ENCODE measurements around the gene PIWIL4. TPM values are rescaled to one million over a fixed set of nuclear protein-coding genes. Genes with fewer than 3 reads are reported as not detected.

Gene PIWIL4
- not detected in 2 replicates for total RNA-seq (2021)
- long read RNA-seq = 0 reads

- no peaks in the 10 kb centered on the region for H3K9me3 ChIP-seq (ENCODE audit: control insufficient read depth, low read depth, low read length)
- no peak within 1 kb of the TSS for H3K4ac ChIP-seq (ENCODE audit: low read depth, low read length)
- no peaks in the 10 kb centered on the region for H3K27me3 ChIP-seq (ENCODE audit: insufficient read depth, low read length)
- no peak within 1 kb of the TSS for H3K4me2 ChIP-seq (ENCODE audit: insufficient read depth, insufficient read length, low read length)
- H4K5ac ChIP-seq (ENCODE audit: insufficient read length, low read depth, low read length) = no peak within 1 kb of the TSS
- no CpG with 5 or more reads among the region's 25 CpGs for WGBS (ENCODE audit: extremely low coverage, insufficient read length, low lambda C conversion rate)
- no peaks in the 10 kb centered on the region for H4K20me1 ChIP-seq (ENCODE audit: control insufficient read depth, insufficient read depth, insufficient read length)
- no peak within 1 kb of the TSS for H2BK20ac ChIP-seq (ENCODE audit: low read depth, low read length, poor library complexity, severe bottlenecking)
- no peak for DNase-seq
- H2BK12ac ChIP-seq (ENCODE audit: insufficient read length, low read depth, low read length) = no peak within 1 kb of the TSS
- H2AK5ac ChIP-seq (ENCODE audit: insufficient read length, low read length) = no peak within 1 kb of the TSS
- Mint-ChIP-seq H3K36me3 (ENCODE audit: insufficient read depth in 1 of 3, low read depth in 3 of 3) (no peaks in the 10 kb centered on the region), H3K4me3 (no peak within 1 kb of the TSS), H3K27me3 (ENCODE audit: low read depth) (0 out of 2 replicates have a peak, but pooled peaks cover 3% of the 10 kb centered on the region), H3K9me3 (no peaks in the 10 kb centered on the region), H3K4me1 (peaks cover 6 to 10% of the 10 kb centered on the region in 2 experiments), H3K27ac (no peak within 1 kb of the TSS)
- no peak within 1 kb of the TSS for H4K91ac ChIP-seq (ENCODE audit: insufficient read length, low read depth, low read length)
- H4K8ac ChIP-seq (replicated peaks; ENCODE audit: insufficient read length, low read depth, low read length) = no peak within 1 kb of the TSS
- no peak within 1 kb of the TSS for H3K27ac ChIP-seq (ENCODE audit: insufficient read length, low read depth, low read length)
- no peak within 1 kb of the TSS for H2AFZ ChIP-seq (ENCODE audit: low read length)
- H3K9ac ChIP-seq (ENCODE audit: extremely low read depth, insufficient read length, low read length) = no peak within 1 kb of the TSS
- no peaks in the 10 kb centered on the region for H3K79me2 ChIP-seq (ENCODE audit: insufficient read depth, low read length)
- H3K79me1 ChIP-seq (ENCODE audit: insufficient read depth, low read depth, low read length, poor library complexity, severe bottlenecking) = no peaks in the 10 kb centered on the region
- H3K56ac ChIP-seq (ENCODE audit: insufficient read length, low read depth, low read length) = no peak within 1 kb of the TSS
- H3K23ac ChIP-seq (ENCODE audit: insufficient read length, low read depth, low read length) = no peak within 1 kb of the TSS
- no peak within 1 kb of the TSS for H3K14ac ChIP-seq (ENCODE audit: insufficient read depth, low read length)
- no peak for TF ChIP-seq CTCF (conservative IDR thresholded peaks at IDR 0.05)
- H2BK15ac ChIP-seq (ENCODE audit: low read depth, low read length) = no peak within 1 kb of the TSS
- H3T11ph ChIP-seq (ENCODE audit: low read length) = no peak within 1 kb of the TSS
- no peak within 1 kb of the TSS for H2BK120ac ChIP-seq (ENCODE audit: low read depth, low read length, poor library complexity, severe bottlenecking)
- H3K18ac ChIP-seq (ENCODE audit: insufficient read length, low read depth, low read length) = no peak within 1 kb of the TSS
- no peaks in the 10 kb centered on the region for H3K4me1 ChIP-seq (ENCODE audit: insufficient read depth, low read length)
- H2BK5ac ChIP-seq (ENCODE audit: insufficient read length, low read length) = no peak within 1 kb of the TSS
- no peaks in the 10 kb centered on the region for H3K23me2 ChIP-seq (ENCODE audit: insufficient read length, low read depth, low read length, poor library complexity, severe bottlenecking)
Measured at GRCh38 chr11:94567181-94567670, at the start of gene PIWIL4. PIWIL4 (plus strand) TSS chr11:94567368; CDS start chr11:94567519, 151 bp downstream.
